Measurements from ENCODE around the gene ABLIM1. TPM values are rescaled to one million over a fixed set of nuclear protein-coding genes. Genes with fewer than 3 reads are reported as not detected.

The ABLIM1 gene
- total RNA-seq, 1 experiment from 2014 or later = 34.0 TPM

DNA sequence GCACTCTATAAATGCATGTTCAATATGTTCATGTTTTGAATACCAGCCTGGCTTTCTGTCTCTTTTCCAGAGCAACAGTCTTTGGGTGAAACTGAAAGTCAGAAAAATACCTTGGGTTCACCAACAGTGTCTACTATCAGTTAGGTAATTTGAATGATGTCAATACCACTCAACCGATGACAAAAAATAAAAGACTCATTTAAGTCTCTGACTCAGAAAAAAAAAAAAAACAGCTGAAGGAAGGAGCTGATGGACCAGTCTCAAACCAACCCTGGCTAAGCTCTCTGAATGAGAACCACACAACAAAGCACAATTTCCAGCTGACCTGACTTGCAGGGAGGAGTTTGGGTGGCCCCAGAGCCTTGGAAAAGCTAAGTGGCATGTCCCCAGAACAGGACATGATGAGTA is 42.5 kb downstream of the ABLIM1 start:
- intact Hi-C loops (cut with micrococcal nuclease; ENCODE audit: unreplicated experiment) = no loop called here
- Histone ChIP-seq H3K27ac (ENCODE audit: low read depth, low read length, poor library complexity, severe bottlenecking) (no peak overlapping the region), H3K4me1 (ENCODE audit: insufficient read depth, low read length, poor library complexity, severe bottlenecking) (no peaks in the 10 kb centered on the region), H3K27me3 (replicated peaks; ENCODE audit: insufficient read depth, low read depth, low read length, poor library complexity) (no peaks in the 10 kb centered on the region), H3K4me3 (ENCODE audit: low read depth, low read length, poor library complexity, severe bottlenecking) (no peak overlapping the region), H3K9me3 (ENCODE audit: low read depth, low read length, poor library complexity, severe bottlenecking) (no peaks in the 10 kb centered on the region), H3K36me3 (ENCODE audit: insufficient read depth, low read length, poor library complexity, severe bottlenecking) (no peaks in the 10 kb centered on the region)
- TF ChIP-seq, protein P1, sequence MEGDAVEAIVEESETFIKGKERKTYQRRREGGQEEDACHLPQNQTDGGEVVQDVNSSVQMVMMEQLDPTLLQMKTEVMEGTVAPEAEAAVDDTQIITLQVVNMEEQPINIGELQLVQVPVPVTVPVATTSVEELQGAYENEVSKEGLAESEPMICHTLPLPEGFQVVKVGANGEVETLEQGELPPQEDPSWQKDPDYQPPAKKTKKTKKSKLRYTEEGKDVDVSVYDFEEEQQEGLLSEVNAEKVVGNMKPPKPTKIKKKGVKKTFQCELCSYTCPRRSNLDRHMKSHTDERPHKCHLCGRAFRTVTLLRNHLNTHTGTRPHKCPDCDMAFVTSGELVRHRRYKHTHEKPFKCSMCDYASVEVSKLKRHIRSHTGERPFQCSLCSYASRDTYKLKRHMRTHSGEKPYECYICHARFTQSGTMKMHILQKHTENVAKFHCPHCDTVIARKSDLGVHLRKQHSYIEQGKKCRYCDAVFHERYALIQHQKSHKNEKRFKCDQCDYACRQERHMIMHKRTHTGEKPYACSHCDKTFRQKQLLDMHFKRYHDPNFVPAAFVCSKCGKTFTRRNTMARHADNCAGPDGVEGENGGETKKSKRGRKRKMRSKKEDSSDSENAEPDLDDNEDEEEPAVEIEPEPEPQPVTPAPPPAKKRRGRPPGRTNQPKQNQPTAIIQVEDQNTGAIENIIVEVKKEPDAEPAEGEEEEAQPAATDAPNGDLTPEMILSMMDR (conservative IDR thresholded peaks at IDR 0.05; ENCODE audit: low read depth, low read length) = no peak
- no peak for TF ChIP-seq EZH2 (IDR thresholded peaks at IDR 0.05; ENCODE audit: borderline replicate concordance, low read depth, low read length, poor library complexity, severe bottlenecking)
- BruUV-seq (replicated peaks) = no TSS peak
- POLR2A ChIA-PET (ENCODE audit: low non-redundant PET) = no interaction called here
- DNase-seq (ENCODE audit: low spot score) = no peak
- CTCF ChIA-PET = interaction anchor here (0.6 kb wide), 1 partner anchor 79 kb away, joined by 3 read pairs; no protein-coding TSS in a partner anchor

DNA sequence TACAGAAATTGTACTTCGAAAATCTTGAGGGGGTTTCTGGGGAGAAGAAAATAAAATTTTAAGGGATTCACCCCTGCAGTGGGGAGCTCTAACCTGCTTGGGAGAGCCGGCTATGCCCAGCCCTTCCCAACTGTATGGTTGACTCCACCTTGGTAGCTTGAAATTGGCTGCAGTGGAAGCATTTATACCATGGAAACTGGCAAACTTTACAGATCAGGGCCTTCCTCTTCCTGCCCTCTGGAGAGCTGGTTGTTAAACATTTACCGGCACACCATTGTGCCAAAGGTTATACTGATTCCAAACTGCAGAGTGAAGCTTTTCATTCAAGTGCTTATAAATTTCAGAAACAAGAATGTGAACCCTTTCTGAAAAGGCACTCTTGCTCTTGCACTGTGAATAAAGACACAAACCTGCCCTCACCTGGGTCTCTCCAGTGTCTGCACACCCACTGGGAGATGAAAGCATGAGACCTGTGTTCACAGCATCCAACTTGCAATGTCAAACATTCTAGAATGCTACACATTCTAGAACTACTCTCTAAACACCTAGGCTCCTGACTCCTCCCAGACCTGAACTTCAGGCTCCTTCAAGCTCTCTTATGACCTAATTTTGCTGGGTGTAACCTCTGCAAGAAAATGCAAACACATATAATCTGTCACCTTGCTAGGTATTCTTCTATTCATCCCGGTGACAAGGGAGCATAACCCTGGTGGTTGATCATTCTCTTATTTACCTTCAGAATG is 44.7 kb downstream of the ABLIM1 start:
- no peaks in the 10 kb centered on the region for H3K4me1 ChIP-seq (ENCODE audit: insufficient read depth, low read length, poor library complexity, severe bottlenecking)
- no peak for DNase-seq (ENCODE audit: low spot score)
- BruUV-seq (replicated peaks) = no TSS peak
- H3K36me3 ChIP-seq (ENCODE audit: insufficient read depth, low read length, poor library complexity, severe bottlenecking) = no peaks in the 10 kb centered on the region
- intact Hi-C loops (cut with micrococcal nuclease; ENCODE audit: unreplicated experiment) = no loop called here
- H3K9me3 ChIP-seq (ENCODE audit: low read depth, low read length, poor library complexity, severe bottlenecking) = no peaks in the 10 kb centered on the region
- no peak overlapping the region for H3K27ac ChIP-seq (ENCODE audit: low read depth, low read length, poor library complexity, severe bottlenecking)
- H3K4me3 ChIP-seq (ENCODE audit: low read depth, low read length, poor library complexity, severe bottlenecking) = no peak overlapping the region
- no peak for TF ChIP-seq EZH2 (IDR thresholded peaks at IDR 0.05; ENCODE audit: borderline replicate concordance, low read depth, low read length, poor library complexity, severe bottlenecking)
- TF ChIP-seq, protein P1 (conservative IDR thresholded peaks at IDR 0.05; ENCODE audit: low read depth, low read length) = no peak
- ChIA-PET POLR2A (ENCODE audit: low non-redundant PET) (no interaction called here), CTCF (no interaction called here)
- H3K27me3 ChIP-seq (replicated peaks; ENCODE audit: insufficient read depth, low read depth, low read length, poor library complexity) = no peaks in the 10 kb centered on the region

DNA sequence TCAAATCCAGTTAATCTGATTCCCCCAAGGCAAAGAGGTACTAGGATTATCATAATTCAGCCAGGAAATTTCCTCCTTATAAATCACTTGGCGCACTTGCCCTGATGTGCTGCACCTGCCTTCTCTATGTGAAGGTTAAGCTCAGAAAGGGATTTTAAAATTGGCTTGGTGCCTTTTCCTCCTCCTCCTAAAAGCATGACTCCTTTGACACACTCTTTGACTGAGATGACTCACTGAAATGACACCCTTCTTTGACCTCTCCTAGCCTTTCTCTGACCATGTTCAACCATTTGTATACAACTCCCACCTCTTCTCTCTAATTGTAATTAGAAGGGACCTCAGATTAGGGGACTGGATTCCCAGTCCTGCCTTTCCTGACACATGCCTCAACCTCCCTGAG is 46.5 kb downstream of the ABLIM1 start:
- H3K27me3 ChIP-seq (replicated peaks; ENCODE audit: insufficient read depth, low read depth, low read length, poor library complexity) = no peaks in the 10 kb centered on the region
- CTCF ChIA-PET = interaction anchor here (0.7 kb wide), 1 partner anchor 308 kb away, joined by 4 read pairs; no protein-coding TSS in a partner anchor
- no TSS peak for BruUV-seq (replicated peaks)
- no peak for TF ChIP-seq EZH2 (IDR thresholded peaks at IDR 0.05; ENCODE audit: borderline replicate concordance, low read depth, low read length, poor library complexity, severe bottlenecking)
- TF ChIP-seq, protein P1 (conservative IDR thresholded peaks at IDR 0.05; ENCODE audit: low read depth, low read length) = no peak
- DNase-seq (ENCODE audit: low spot score) = no peak
- POLR2A ChIA-PET (ENCODE audit: low non-redundant PET) = no interaction called here
- no peaks in the 10 kb centered on the region for H3K9me3 ChIP-seq (ENCODE audit: low read depth, low read length, poor library complexity, severe bottlenecking)
- H3K27ac ChIP-seq (ENCODE audit: low read depth, low read length, poor library complexity, severe bottlenecking) = no peak overlapping the region
- no peaks in the 10 kb centered on the region for H3K36me3 ChIP-seq (ENCODE audit: insufficient read depth, low read length, poor library complexity, severe bottlenecking)
- H3K4me3 ChIP-seq (ENCODE audit: low read depth, low read length, poor library complexity, severe bottlenecking) = no peak overlapping the region
- intact Hi-C loops (cut with micrococcal nuclease; ENCODE audit: unreplicated experiment) = no loop called here
- H3K4me1 ChIP-seq (ENCODE audit: insufficient read depth, low read length, poor library complexity, severe bottlenecking) = no peaks in the 10 kb centered on the region
